Neural progenitor cell (in vitro differentiated cells): ENCODE results near the gene LRP1B. TPM values are rescaled to one million over a fixed set of nuclear protein-coding genes. Genes with fewer than 3 reads are reported as not detected.

Experiments used
- DNase-seq: peaks from one replicate; pipeline ENCODE4 v3.0.0-alpha.2; 2016; ENCODE audit warnings: low spot score
- H2AFZ ChIP-seq: fragments of 200-600 bp; sonication (generic); replicated peaks from 2 replicates; pipeline ENCODE4 v1.6.1; 2016; ENCODE audit warnings: antibody characterized with exemption
- H3F3A ChIP-seq: fragments of 200-600 bp; sonication (generic); 2 replicates; pipeline ENCODE4 v1.6.1; 2016; ENCODE audit warnings: antibody characterized with exemption, low read depth
- H3K27ac ChIP-seq: fragments of 200-600 bp; sonication (generic); 2 replicates; pipeline ENCODE4 v1.5.1; 2016; ENCODE audit warnings: mild to moderate bottlenecking
- H3K27me3 ChIP-seq: fragments of 200-600 bp; sonication (generic); 2 replicates; pipeline ENCODE4 v1.6.1; 2016; ENCODE audit warnings: mild to moderate bottlenecking, moderate library complexity
- H3K36me3 ChIP-seq: fragments of 200-600 bp; sonication (generic); 2 replicates; pipeline ENCODE4 v1.5.1; 2016
- H3K4me1 ChIP-seq: fragments of 200-600 bp; sonication (generic); 2 replicates; pipeline ENCODE4 v1.6.1; 2016; ENCODE audit warnings: mixed run types
- H3K4me2 ChIP-seq: fragments of 200-600 bp; sonication (generic); 2 replicates; pipeline ENCODE4 v1.6.1; 2016
- H3K4me3 ChIP-seq: fragments of 200-600 bp; sonication (generic); 2 replicates; pipeline ENCODE4 v1.5.1; 2016
- H3K79me2 ChIP-seq: fragments of 200-600 bp; sonication (generic); 2 replicates; pipeline ENCODE4 v1.6.1; 2016; ENCODE audit warnings: low read depth
- H3K9ac ChIP-seq: fragments of 200-600 bp; sonication (generic); 2 replicates; pipeline ENCODE4 v1.6.1; 2016
- H3K9me3 ChIP-seq: fragments of 200-600 bp; sonication (generic); 2 replicates; pipeline ENCODE4 v1.5.1; 2016; ENCODE audit warnings: low read depth
- H4K20me1 ChIP-seq: fragments of 200-600 bp; sonication (generic); 2 replicates; pipeline ENCODE4 v1.6.1; 2016; ENCODE audit warnings: low read depth
- H3K27ac Mint-ChIP-seq: 3 replicates; pipeline ENCODE4 v1.8.0; 2021; ENCODE audit warnings: mixed read lengths
- H3K27me3 Mint-ChIP-seq: 2 replicates; pipeline ENCODE4 v1.8.0; 2022; ENCODE audit warnings: low read depth, mild to moderate bottlenecking, inconsistent platforms, moderate library complexity, mixed read lengths; ENCODE audit not compliant: insufficient read depth
- H3K36me3 Mint-ChIP-seq: 3 replicates; pipeline ENCODE4 v1.8.0; 2021; ENCODE audit warnings: mixed read lengths
- H3K4me1 Mint-ChIP-seq: 3 replicates; pipeline ENCODE4 v1.8.0; 2021; ENCODE audit warnings: mixed read lengths
- H3K4me3 Mint-ChIP-seq: 3 replicates; pipeline ENCODE4 v1.8.0; 2021; ENCODE audit warnings: mild to moderate bottlenecking, moderate library complexity, mixed read lengths
- H3K9me3 Mint-ChIP-seq: 3 replicates; pipeline ENCODE4 v1.8.0; 2020; ENCODE audit warnings: mixed read lengths
- EZH2 ChIP-seq: fragments of 200-600 bp; sonication (generic); IDR thresholded peaks from 2 replicates; pipeline ENCODE4 v1.6.1; 2017; ENCODE audit warnings: antibody characterized with exemption, mild to moderate bottlenecking, moderate library complexity
- EZH2phosphoT487 ChIP-seq: fragments of 200-600 bp; sonication (generic); IDR thresholded peaks from 2 replicates; pipeline ENCODE4 v1.6.1; 2017; ENCODE audit warnings: antibody characterized with exemption
- total RNA-seq: library from RNA; depleted of rRNA; stranded (reverse); fragments of >200 nt; gene quantifications from 2 replicates; pipeline ENCODE4 v1.2.3, GENCODE V29; 2015; ENCODE audit warnings: low replicate concordance
- TF ChIP-seq, protein P1 (sequence below): fragments of 200-600 bp; sonication (generic); IDR thresholded peaks from 2 replicates; pipeline ENCODE4 v1.5.1; 2017; ENCODE audit warnings: antibody characterized with exemption, mild to moderate bottlenecking

LRP1B gene
- total RNA-seq, 1 donor from 2014 or later, result not detected

GRCh38 chr2:140791802-140792201 is 1339.0 kb downstream of the LRP1B start:
- Histone ChIP-seq H3K36me3 (no peaks in the 10 kb centered on the region), H2AFZ (no peak overlapping the region), H3K4me1 (no peaks in the 10 kb centered on the region), H3F3A (no peaks in the 10 kb centered on the region), H3K9ac (no peak overlapping the region), H4K20me1 (no peaks in the 10 kb centered on the region), H3K9me3 (no peaks in the 10 kb centered on the region), H3K27me3 (no peaks in the 10 kb centered on the region), H3K27ac (no peak overlapping the region), H3K79me2 (no peaks in the 10 kb centered on the region), H3K4me3 (no peak overlapping the region), H3K4me2 (no peak overlapping the region)
- DNase-seq, result no peak
- no peak for TF ChIP-seq EZH2
- TF ChIP-seq, protein P1, sequence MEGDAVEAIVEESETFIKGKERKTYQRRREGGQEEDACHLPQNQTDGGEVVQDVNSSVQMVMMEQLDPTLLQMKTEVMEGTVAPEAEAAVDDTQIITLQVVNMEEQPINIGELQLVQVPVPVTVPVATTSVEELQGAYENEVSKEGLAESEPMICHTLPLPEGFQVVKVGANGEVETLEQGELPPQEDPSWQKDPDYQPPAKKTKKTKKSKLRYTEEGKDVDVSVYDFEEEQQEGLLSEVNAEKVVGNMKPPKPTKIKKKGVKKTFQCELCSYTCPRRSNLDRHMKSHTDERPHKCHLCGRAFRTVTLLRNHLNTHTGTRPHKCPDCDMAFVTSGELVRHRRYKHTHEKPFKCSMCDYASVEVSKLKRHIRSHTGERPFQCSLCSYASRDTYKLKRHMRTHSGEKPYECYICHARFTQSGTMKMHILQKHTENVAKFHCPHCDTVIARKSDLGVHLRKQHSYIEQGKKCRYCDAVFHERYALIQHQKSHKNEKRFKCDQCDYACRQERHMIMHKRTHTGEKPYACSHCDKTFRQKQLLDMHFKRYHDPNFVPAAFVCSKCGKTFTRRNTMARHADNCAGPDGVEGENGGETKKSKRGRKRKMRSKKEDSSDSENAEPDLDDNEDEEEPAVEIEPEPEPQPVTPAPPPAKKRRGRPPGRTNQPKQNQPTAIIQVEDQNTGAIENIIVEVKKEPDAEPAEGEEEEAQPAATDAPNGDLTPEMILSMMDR, result no peak
- no peak for TF ChIP-seq EZH2phosphoT487
- Mint-ChIP-seq H3K9me3 (no peaks in the 10 kb centered on the region), H3K27me3 (no peaks in the 10 kb centered on the region), H3K27ac (no peak overlapping the region), H3K4me3 (no peak overlapping the region), H3K4me1 (peaks cover under 1% of the 10 kb centered on the region), H3K36me3 (no peaks in the 10 kb centered on the region)

DNA sequence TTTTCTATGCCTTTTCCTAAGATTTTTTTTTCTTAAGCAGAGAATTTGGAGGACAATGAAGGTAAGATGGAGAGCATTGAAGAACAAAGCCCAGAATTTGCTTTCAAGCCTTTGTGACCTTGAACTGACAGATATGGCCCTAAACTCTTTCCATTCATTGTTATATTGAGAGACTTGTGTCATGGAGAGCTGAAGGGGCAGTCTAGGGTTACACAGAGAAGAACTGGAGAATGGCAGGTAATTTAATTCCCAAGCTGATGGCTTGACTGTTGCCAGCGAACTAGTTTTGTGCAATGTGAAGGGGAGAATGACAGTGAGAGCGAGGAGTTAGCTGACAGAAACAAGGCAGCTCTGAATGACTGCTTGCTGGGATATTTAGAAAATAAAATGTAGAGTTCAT is 1344.2 kb downstream of the LRP1B start:
- Histone ChIP-seq H3K4me1 (no peaks in the 10 kb centered on the region), H3K36me3 (no peaks in the 10 kb centered on the region), H3K4me2 (no peak overlapping the region), H3K79me2 (no peaks in the 10 kb centered on the region), H3K9ac (no peak overlapping the region), H2AFZ (no peak overlapping the region), H3K27me3 (no peaks in the 10 kb centered on the region), H3K4me3 (no peak overlapping the region), H3F3A (no peaks in the 10 kb centered on the region), H3K9me3 (no peaks in the 10 kb centered on the region), H4K20me1 (no peaks in the 10 kb centered on the region), H3K27ac (no peak overlapping the region)
- Mint-ChIP-seq H3K4me1 (peaks cover 6% of the 10 kb centered on the region), H3K27ac (no peak overlapping the region), H3K36me3 (no peaks in the 10 kb centered on the region), H3K4me3 (no peak overlapping the region), H3K9me3 (no peaks in the 10 kb centered on the region), H3K27me3 (no peaks in the 10 kb centered on the region)
- TF ChIP-seq EZH2phosphoT487 (no peak), EZH2 (no peak)
- TF ChIP-seq, protein P1, result no peak
- DNase-seq, result no peak

- no peaks in the 10 kb centered on the region for H3K36me3 Mint-ChIP-seq
- Histone ChIP-seq H2AFZ (no peak overlapping the region), H3F3A (no peaks in the 10 kb centered on the region), H3K36me3 (no peaks in the 10 kb centered on the region), H3K4me3 (no peak overlapping the region), H3K27ac (no peak overlapping the region), H3K4me2 (no peak overlapping the region), H3K4me1 (no peaks in the 10 kb centered on the region), H4K20me1 (no peaks in the 10 kb centered on the region), H3K9me3 (no peaks in the 10 kb centered on the region), H3K79me2 (no peaks in the 10 kb centered on the region), H3K27me3 (no peaks in the 10 kb centered on the region), H3K9ac (no peak overlapping the region)
- no peaks in the 10 kb centered on the region for H3K9me3 Mint-ChIP-seq
- H3K4me1 Mint-ChIP-seq, result peaks cover 3% of the 10 kb centered on the region
- H3K27ac Mint-ChIP-seq, result no peak overlapping the region
- TF ChIP-seq EZH2phosphoT487 (no peak), EZH2 (no peak)
- TF ChIP-seq, protein P1, result no peak
- no peak overlapping the region for H3K4me3 Mint-ChIP-seq
- no peak for DNase-seq
- H3K27me3 Mint-ChIP-seq, result peaks cover 3% of the 10 kb centered on the region
Measured at GRCh38 chr2:140775411-140775810, 1355.4 kb downstream of the LRP1B start.
